Left ventricle myocardium superior (tissue), 1 donor: ENCODE data around the gene PEMT. TPM values are rescaled to one million over a fixed set of nuclear protein-coding genes. Genes with fewer than 3 reads are reported as not detected.
"Not testable (repeated sequence)": the region's sequence is repeated elsewhere in the genome, so short reads cannot be mapped to it uniquely, and the experiment has no call there.

Experiments used
- ATAC-seq: fragments of 200-7000 bp; cut with Tn5 transposase; one replicate; pipeline ENCODE4 v1.9.1; 2020; ENCODE audit warnings: mild to moderate bottlenecking, moderate library complexity
- DNase-seq: peaks from one replicate; pipeline ENCODE4 v3.0.0-alpha.2; 2020
- intact Hi-C: fragments of 100-400 bp; cut with micrococcal nuclease; formaldehyde crosslinking; loops from one replicate; pipeline ENCODE4 v1.11.0; 2022
- long read RNA-seq: library from polyadenylated mRNA; unstranded; transcript quantifications from one replicate; pipeline ENCODE4 v2.0.0, GENCODE V29; 2021
- total RNA-seq: library from RNA; stranded (reverse); fragmentation: NEBNext Ultra II Directional; extraction: Animal tissue kit (Norgen Biotek cat#: 25700); gene quantifications from one replicate; pipeline ENCODE4 v1.2.1, GENCODE V29; 2021
- donor health status: DM: no; HTN: yes; CAD: no; lungs with severe emphysema.

The PEMT gene, protein sequence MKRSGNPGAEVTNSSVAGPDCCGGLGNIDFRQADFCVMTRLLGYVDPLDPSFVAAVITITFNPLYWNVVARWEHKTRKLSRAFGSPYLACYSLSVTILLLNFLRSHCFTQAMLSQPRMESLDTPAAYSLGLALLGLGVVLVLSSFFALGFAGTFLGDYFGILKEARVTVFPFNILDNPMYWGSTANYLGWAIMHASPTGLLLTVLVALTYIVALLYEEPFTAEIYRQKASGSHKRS
- total RNA-seq, result 17.9 TPM
- long read RNA-seq, transcript PEMT-201 (7 exons, 1,013 nt), result major isoform, 29 of 35 reads
- long read RNA-seq, partial matches to known transcripts, result 1 of 35 reads
- long read RNA-seq, other reads (novel, unspliced or antisense), result 5 of 35 reads

DNA sequence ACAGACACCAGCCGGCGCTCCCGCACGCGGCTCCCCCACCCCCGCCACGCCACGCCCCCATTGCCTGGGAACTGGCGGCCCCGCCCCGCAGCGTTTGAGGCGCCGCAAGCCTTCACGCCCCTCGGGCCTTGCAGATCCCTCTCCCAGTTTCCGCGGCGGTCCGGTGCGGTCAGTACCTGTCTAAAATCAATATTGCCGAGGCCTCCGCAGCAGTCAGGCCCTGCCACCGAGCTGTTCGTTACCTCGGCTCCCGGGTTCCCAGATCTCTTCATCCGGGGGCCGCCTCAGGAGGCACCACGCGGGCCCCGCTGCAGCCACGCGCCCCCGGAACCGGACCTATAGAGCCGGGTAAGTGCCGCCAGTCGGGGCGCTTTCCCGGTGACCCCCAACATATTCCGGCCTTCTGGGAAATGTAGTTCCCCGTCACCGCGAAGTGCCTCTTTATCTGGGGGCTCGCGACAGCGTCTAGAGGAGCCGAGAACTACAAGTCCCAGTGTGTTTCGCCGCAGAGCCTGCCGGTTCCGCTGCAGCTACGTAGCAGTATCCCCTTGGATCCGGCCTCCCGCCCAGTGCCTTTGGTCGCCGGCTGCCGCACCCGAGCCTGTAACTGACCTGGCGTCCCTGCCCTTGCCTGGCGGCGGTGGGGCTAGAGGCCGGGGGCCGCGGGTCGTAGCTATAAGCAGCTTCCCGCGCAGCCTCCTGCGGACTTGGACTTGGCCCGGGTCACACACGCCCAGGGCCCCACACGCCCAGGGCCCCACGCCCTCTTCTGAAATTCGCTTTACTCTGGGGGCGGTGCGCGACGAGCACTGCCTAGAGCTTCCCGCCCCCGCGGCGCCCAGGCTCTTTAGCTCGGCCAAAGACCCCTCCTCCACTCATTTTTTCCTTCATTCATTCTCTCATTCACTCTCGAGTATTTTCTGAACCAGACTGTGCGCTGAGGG is at the start of gene PEMT:
Gene PEMT (minus strand): TSS at position 354 of the 944 bp plus-strand sequence. CDS start 82 bp downstream, at position 272.
- peak; percentile 97 for DNase-seq
- intact Hi-C loops, result no loop called here
- peak; percentile 98 for ATAC-seq

DNA sequence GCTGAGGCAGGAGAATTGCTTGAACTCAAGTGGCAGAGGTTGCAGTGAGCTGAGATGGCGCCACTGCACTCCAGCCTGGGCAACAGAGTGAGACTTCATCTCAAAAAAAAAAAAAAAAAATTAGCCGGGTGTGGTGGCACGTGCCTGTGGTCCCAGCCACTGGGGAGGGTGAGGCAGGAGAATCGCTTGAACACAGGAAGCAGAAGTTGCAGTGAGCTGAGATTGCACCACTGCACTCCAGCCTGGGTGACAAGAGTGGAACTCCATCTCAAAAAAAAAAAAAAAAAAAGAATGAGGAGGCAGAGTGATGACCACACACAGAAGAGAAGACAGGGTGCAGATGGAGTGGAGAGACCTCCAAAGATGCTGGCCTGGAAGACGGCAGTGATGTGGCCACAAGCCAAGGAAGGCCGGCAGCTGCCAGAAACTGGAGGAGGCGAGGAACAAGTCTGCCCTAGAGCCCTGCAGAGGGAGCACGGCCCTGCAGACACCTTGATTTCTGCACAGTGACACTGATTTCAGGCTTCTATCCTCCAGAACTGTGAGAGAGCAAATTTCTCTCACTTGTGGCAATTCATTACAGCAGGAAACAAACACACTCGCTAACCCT is 48.3 kb upstream of the PEMT start:
- intact Hi-C loops, result loop anchor here (5.0 kb wide), 1 partner anchor 282 kb away; no protein-coding TSS in a partner anchor
- DNase-seq, result peak; percentile 40
- not testable (repeated sequence) for ATAC-seq

DNA sequence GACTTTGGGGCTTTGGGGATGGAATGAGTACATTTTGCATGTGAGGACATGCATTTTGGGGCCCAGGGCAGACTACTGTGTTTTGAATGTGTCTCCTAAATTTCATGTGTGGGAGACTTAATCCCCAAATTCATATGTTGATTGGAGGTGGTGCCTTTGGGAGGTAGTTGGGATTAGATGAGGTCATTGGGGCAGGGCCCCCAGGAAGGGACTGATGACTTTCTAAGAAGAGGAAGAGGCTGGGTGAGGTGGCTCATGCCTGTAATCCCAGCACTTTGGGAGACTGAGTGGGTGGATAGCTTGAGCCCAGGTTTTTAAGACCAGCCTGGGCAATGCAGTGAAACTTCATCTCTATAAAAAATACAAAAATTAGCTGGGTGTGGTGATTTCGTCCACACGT is 47.0 kb upstream of the PEMT start:
- ATAC-seq (no peak), DNase-seq (no peak)
- intact Hi-C loops, result no loop called here

DNA sequence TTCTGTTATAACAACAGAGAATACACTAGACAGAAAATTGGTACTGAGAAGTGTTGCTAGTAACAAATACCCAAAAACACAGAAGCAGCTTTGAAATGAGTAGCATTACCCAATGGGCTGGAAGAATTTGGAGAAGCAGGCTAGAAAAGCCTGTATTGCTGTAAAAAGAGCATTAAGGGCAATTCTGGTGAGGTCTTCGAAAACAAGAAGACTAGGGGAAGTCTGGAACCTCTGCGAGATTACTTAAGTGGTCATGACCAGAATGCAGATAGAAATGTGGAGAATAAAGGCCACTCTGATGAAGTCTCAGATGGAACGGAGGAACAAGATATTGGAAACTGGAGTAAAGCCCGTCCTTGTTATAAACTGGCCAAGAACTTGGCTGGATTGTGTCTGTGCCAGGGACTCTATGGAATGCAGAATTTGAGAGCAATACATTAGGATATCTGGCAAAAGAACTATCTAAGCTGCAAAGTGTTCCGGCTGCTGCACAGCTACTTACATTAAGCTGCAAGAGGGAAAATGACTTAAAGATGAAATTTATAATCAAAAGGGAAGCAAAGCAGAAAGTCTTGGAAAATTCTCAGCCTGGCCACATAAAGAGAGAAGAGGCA is 44.9 kb upstream of the PEMT start:
- ATAC-seq, result no peak
- intact Hi-C loops, result no loop called here

DNA sequence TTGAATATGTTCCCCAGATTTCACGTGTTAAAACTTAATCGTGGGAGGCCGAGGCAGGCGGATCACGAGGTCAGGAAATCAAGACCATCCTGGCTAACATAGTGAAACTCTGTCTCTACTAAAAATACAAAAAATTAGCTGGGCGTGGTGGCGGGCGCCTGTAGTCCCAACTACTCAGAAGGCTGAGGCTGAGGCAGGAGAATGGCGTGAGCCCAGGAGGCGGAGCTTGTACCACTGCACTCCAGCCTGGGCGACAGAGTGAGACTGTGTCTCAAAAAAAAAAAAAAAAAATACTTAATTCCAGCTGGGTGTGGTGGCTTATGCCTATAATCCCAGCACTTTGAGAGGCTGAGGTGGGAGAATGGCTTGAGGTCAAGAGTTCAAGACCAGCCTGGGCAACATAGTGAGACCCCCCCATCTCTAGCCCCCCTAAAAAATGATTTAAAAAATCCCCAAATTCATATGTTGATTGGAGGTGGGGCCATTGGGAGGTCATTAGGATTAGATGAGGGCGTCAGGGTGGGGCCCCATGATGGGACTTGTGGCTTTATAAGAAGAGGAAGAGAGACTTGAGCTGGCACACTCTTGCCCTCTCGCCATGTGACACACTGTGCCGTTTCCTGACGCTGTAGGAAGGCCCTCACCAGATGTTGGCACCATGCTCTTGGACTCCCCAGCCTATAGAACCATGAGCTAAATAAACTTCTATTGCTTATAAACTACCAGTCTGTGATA is 44.2 kb upstream of the PEMT start:
- not testable (repeated sequence) for ATAC-seq, DNase-seq

More for the DNA sequence above, 44.9 kb upstream of the PEMT start:
- DNase-seq, result no peak

DNA sequence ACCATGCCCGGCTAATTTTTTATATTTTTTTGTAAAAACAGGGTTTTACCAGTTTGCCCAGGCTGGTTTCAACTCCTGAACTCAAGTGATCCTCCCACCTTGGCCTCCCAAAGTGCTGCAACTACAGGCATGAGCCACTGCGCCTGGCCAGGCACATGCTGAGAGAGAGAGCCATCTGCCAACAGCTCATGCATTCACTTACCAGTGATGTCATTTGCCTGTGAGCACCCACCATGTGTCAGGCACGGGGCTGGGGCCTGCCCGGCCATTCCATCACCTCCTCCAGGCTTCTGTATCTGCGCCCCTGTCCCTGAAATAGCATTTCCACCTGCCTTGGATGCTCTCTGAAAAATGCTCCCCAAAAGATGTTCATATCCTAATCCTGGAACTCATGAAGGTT is 43.6 kb upstream of the PEMT start:
- DNase-seq, result no peak
- intact Hi-C loops, result no loop called here
- ATAC-seq, result no peak

More for the DNA sequence above, 44.2 kb upstream of the PEMT start:
- intact Hi-C loops, result not testable (repeated sequence)

DNA sequence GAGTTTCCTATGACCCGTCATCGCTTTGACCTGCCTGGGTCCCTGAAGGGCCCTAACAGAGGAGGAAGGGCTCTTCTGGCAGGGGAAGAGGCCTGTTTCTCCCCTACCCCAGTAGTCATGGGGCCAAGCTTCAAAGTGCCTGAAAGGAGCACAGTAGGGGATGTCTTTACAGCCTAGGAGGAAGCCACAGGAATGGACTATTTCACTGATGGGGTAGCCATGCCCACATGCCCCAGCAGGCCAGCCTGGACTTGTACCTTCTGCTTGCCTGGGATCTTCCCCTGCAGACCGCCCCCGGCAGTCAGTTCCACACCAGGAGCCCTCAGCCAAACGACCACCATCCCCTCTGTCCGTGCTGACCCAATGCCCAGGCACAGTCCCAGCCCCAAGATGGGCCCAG is 41.8 kb upstream of the PEMT start:
- ATAC-seq, result no peak
- intact Hi-C loops, result no loop called here
- no peak for DNase-seq

DNA sequence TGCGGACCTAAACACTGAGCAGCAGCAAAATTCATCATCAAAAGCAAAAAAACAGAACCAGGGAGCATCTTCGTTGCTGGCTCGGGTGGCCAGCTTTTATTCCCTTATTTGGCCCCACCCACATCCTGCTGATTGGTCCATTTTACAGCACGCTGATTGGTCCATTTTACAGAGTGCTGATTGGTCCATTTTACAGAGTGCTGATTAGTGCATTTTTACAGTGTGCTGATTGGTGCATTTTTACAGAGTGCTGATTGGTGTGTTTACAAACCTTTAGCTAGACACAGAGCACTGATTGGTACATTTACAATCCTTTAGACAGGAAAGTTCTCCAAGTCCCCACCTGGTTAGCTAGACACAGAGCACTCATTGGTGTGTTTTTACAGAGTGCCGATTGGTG is 41.2 kb upstream of the PEMT start:
- ATAC-seq, DNase-seq, intact Hi-C loops: not testable (repeated sequence)

DNA sequence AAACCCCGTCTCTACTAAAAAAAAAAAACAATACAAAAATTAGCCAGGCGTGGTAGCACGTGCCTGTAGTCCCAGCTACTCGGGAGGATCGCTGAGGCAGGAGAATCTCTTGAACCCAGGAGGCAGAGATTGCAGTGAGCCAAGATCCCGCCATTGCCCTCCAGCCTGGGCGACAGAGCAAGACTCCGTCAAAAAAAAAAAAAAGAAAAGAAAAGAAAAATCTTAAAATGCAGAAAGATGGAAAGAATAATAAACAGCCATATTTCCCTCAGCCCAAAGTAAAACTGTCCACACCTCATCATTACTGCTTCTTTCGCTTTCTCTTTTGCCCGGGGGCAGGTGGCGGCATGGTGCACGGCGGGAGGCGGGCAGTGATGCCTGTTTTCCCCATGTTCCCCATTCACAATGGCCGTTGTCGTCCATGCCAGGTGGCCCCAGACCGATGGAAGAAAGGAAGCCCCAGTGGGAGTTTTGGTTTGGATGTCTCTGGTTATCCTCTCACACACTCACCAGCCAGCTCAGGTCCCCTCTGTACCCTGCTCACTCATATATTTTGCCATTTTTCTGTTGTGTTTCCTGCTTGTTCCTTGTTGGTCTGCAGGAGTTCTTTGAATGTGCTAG is 37.0 kb upstream of the PEMT start:
- DNase-seq (no peak), ATAC-seq (no peak)
- intact Hi-C loops, result no loop called here

DNA sequence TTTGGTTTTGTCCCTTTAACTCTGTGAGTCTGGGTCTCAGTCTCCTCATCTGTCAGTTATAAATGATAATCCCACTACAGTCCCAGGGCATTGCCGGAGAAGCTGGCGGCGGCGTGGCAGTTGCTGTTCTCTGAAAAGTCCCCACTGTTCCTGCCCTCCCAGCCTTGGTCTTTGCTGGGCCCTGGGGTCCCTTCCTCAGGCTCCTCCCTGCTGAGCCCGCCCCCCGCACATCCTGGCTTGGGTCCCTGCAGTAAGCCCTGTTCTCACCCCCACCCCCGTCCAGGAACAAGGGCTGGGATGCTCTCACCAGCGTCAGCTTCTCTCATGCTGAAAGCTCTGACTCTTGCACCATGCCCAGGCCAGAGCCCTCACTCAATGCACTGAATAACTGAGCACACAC is 35.3 kb upstream of the PEMT start:
- DNase-seq (no peak), ATAC-seq (no peak)
- intact Hi-C loops, result no loop called here

DNA sequence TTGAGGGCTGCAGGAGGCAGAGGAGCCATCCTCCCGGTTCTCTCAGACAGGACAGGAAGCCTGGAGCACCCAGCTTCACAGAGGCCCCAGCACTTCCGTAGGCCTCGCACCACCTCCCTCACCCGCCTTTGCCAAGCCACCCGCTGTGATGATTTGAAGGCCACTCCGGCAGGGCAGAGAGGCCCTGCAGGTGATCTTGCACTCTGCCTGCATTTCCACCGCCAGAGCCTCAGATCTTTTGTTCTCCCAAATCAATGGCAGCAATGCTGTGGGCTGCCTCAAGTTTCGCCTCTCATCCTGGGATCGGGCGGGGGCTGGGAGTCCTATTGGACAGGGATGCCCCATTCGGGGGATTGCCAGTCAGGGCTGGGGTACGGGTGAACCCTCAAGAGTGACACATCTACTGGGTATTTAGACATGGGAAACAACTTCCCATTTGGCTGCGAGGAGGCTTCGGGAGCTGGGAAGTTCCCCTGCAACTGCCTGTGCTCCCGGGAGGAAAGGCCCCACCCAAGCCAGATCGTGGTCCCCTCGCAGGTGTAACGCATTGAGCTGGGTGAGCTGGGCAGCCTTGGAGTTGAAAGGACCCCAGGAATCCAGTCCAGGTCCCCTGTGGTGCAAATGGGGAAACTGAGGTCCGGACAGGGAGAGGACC is 34.8 kb upstream of the PEMT start:
- no peak for ATAC-seq
- intact Hi-C loops, result no loop called here

DNA sequence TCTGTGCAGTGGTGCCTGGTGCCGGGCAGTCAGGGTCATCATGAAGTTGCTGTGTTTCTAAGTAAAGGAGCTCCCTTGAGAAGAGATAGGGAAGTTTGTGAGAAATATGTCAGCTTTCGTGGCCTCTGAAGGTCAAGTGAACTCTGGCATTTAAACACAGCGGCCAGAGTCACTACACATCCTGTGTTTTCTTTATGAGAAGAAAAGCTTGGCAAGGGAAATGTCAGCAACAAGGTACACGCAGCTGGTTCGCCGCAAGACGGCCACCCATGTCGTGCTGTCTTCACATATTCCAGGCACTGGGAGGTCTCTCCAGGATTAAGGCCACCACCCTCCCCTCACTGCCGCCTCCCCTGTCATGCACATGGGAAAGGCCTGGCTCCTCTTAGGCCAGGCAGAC is 33.2 kb upstream of the PEMT start:
- intact Hi-C loops, result no loop called here
- no peak for ATAC-seq
- DNase-seq, result no peak

More for the DNA sequence above, 34.8 kb upstream of the PEMT start:
- DNase-seq, result no peak

DNA sequence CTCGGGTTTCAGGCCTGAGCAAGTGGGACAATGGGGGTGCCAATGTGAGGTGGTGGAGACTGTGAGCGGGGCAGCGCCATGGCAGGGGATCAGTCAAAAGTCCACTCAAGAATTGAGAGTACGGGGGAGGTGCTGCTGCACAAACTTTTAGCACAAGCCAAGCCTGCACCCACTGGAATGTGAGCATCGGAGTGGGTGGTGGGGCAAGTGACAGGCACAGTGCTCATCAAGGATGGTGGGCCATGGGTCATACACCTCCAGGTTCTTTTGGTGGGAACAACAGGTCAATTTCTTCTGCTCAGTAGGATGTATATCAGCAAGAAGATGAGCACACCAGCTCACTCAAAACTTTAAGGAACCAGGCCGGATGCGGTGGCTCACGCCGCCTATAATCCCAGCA is 32.4 kb upstream of the PEMT start:
- intact Hi-C loops, result no loop called here
- DNase-seq (no peak), ATAC-seq (no peak)

DNA sequence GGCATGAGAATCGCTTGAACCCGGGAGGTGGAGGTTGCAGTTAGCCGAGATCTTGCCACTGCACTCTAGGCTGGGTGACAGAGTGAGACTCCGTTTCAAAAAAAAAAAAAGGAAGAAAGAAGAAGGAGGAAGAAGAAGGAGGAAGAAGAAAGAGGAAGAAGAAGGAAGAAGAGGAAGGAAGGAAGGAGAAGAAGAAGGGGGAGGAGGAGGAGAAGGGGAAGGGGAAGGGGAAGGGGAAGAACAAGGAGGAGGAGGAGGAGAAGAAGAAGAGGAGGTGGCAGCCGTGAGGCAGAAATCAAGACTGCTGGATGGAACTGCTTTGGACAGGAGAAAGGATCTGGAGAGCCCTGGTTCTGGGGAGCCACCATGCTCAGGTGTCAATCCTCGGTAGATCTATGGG is 29.7 kb upstream of the PEMT start:
- ATAC-seq (no peak), DNase-seq (no peak)
- intact Hi-C loops, result no loop called here

DNA sequence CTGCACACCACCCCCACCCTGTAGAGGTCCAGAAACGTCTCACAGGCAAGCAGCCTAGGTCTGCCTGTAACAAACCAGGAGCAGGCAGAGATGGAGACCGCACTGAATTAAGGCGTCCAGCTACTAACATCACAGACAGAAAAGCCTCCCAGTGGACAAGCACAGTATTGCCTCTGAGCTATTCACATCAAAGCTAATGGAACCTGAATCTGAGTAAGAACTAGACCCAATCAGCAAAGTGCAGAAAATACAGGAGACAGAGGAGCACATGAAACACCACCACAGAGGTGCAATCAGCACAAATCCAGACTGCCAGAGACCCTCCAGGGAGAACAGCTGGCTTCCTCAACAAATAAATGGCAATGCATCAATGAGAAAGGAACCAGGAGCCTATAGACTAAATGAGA is 22.2 kb upstream of the PEMT start:
- ATAC-seq (peak; percentile 91), DNase-seq (no peak)
- intact Hi-C loops, result no loop called here

DNA sequence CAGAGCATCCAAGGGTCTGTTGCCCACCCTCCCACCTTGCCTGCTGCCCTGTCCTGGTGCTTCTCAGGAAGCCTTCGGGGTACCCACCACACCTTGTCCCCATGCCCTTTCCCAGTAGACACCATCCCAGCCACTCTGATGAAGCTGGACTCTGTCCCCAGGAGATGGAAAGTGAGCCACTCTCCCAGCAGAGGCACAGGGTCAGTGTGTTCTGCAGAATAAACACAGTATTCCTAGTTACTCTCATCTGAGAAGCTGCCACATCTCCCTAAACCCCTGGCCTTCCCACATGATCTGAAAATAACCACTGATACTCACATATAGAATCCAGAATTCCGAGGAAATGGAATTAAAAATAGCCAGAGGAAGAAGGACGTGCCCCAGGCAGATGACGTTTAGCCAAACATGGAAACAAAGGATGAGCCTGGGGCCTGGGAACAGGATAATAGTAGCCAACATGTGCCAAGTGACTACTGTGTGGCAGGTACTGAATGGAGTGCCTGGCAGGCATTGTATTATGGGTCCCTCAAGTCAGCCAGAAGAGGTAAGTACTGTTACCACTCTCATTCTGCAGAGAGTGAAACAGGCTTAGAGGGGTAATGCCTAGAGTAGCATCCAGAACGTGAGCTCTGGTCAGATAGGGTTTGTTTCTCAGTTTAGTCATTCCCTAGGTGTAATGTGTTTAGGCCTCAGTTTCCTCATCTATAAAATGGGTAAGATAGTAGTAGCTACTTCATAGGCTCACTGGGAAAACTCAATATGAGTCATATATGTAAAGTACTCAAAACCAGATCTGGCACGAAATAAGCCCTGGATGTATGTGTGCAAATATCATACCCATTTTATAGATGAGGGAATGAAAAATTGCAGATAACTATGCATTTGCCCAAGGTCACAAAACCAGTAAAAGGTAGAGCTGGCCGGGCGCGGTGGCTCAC is 20.8 kb upstream of the PEMT start:
- no peak for ATAC-seq
- intact Hi-C loops, result no loop called here
- DNase-seq, result no peak

DNA sequence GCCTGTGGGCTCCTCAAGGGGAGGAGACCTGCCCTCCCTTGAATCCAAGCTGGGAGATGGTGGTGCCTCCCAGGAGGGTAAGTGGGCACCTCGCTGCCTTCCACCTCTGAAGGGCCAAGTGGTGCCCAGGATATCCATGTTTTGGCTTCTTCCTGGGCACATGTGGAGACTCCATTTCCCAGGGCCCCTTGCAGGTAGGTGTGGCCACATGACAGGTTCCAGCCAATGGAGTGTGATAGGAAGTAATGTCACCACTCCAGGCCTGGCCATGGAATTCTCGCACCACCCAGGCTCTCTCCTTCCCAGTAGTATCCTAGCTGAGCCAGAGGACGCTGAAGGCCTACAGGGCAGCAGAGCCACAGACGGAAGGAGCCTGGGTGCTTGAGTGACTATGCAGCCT is 17.6 kb upstream of the PEMT start:
- DNase-seq (no peak), ATAC-seq (no peak)
- intact Hi-C loops, result no loop called here
